GM12891 (cell line): ENCODE results near the gene PDCD2L.

Experiments used
- POLR2AphosphoS5 ChIP-seq: IDR thresholded peaks from 2 replicates; pipeline ENCODE4 v1.6.1; 2011; ENCODE audit warnings: low read depth, low read length, control low read depth
- SPI1 ChIP-seq: IDR thresholded peaks from 2 replicates; pipeline ENCODE4 v1.6.1; 2011; ENCODE audit warnings: low read depth, low read length, control low read depth

DNA sequence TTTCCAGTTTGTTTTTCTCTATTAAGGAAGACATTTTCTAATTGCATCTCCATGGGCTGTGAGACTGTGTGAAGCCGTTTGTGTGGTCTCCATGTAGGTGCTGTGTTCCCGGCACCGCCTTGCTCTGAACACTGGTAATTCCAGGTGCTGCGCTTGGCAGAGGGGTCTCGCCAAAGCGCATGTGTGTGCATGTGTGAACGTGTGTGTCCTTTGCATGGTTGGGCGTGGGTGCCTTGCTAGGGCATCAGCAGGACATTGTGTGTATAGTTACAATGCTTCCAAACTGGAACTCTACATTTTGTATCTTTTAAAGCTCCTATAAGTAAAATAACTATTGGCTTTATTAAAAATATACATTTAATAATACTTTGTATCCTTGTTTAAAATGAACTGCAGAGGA is 49.0 kb upstream of the PDCD2L start:
- TF ChIP-seq SPI1 (no peak), POLR2AphosphoS5 (no peak)
